OCI-LY7 (cell line): ENCODE measurements around the gene HLA-DMA. TPM values are rescaled to one million over a fixed set of nuclear protein-coding genes. Genes with fewer than 3 reads are reported as not detected.

ENCODE experiments used
- BruUV-seq: library from RNA; stranded (reverse); fragments of 400-500 nt; replicated peaks from 2 replicates; lab custom pipeline; 2021; lab: Mats Ljungman, UMichigan
- CTCF ChIA-PET: fragments of 300-600 bp; sonication (Branson Sonifier 250); formaldehyde crosslinking; loops from one replicate; lab custom pipeline; 2022; ENCODE audit warnings: antibody characterized with exemption; ENCODE audit not compliant: unreplicated experiment; lab: Charles Lee
- POLR2A ChIA-PET: fragments of 300-600 bp; sonication (Branson Sonifier 250); formaldehyde crosslinking; loops from one replicate; lab custom pipeline; 2022; ENCODE audit warnings: antibody characterized with exemption; lab: Charles Lee
- DNase-seq: peaks from one replicate; pipeline ENCODE4 v3.0.0-alpha.2; 2015; ENCODE audit warnings: low spot score
- H2AFZ ChIP-seq: fragments of 200-600 bp; sonication (generic), shearing (Covaris generic); 2 replicates; pipeline ENCODE4 v1.6.1; 2014; ENCODE audit warnings: mild to moderate bottlenecking, antibody characterized with exemption, low read length, moderate library complexity
- H3K27ac ChIP-seq: fragments of 200-600 bp; sonication (generic); 2 replicates; pipeline ENCODE4 v1.5.1; 2014; ENCODE audit warnings: mixed run types, low read depth, mild to moderate bottlenecking, moderate library complexity, low read length, inconsistent platforms; ENCODE audit not compliant: poor library complexity, severe bottlenecking
- H3K36me3 ChIP-seq: fragments of 200-600 bp; sonication (generic); 2 replicates; pipeline ENCODE4 v1.6.1; 2014; ENCODE audit warnings: mild to moderate bottlenecking, antibody characterized with exemption, low read length, moderate library complexity, mixed read lengths; ENCODE audit not compliant: insufficient read depth
- H3K4me1 ChIP-seq: fragments of 200-600 bp; sonication (generic); 2 replicates; pipeline ENCODE4 v1.5.1; 2014; ENCODE audit warnings: mild to moderate bottlenecking, low read length; ENCODE audit not compliant: insufficient read depth, poor library complexity, severe bottlenecking
- H3K4me2 ChIP-seq: fragments of 200-600 bp; sonication (generic); 2 replicates; pipeline ENCODE4 v1.6.1; 2014; ENCODE audit warnings: mild to moderate bottlenecking, low read length
- H3K4me3 ChIP-seq: fragments of 200-600 bp; sonication (generic); 2 replicates; pipeline ENCODE4 v1.5.1; 2014; ENCODE audit warnings: mild to moderate bottlenecking, low read depth, low read length; ENCODE audit not compliant: poor library complexity, severe bottlenecking
- H3K79me2 ChIP-seq: fragments of 200-600 bp; sonication (generic); 2 replicates; pipeline ENCODE4 v1.6.1; 2016; ENCODE audit warnings: low read depth, mild to moderate bottlenecking, low read length, moderate library complexity, mixed read lengths; ENCODE audit not compliant: insufficient read depth
- H3K9me2 ChIP-seq: fragments of 200-600 bp; sonication (generic); 2 replicates; pipeline ENCODE4 v1.6.1; 2016; ENCODE audit warnings: mild to moderate bottlenecking, low read length, mixed read lengths; ENCODE audit not compliant: insufficient read depth
- H3K9me3 ChIP-seq: fragments of 200-600 bp; sonication (generic); 2 replicates; pipeline ENCODE4 v1.6.1; 2014; ENCODE audit warnings: mild to moderate bottlenecking, mixed run types, low read length, mixed read lengths
- H4K20me1 ChIP-seq: fragments of 200-600 bp; sonication (generic); 2 replicates; pipeline ENCODE4 v1.6.1; 2014; ENCODE audit warnings: mild to moderate bottlenecking, antibody characterized with exemption, low read length, moderate library complexity, mixed read lengths; ENCODE audit not compliant: insufficient read depth
- EZH2phosphoT487 ChIP-seq: fragments of 200-600 bp; sonication (generic); IDR thresholded peaks from 2 replicates; pipeline ENCODE4 v1.6.1; 2018; ENCODE audit warnings: low read depth, borderline replicate concordance, mild to moderate bottlenecking, mixed run types, antibody characterized with exemption, low read length, moderate library complexity, mixed read lengths
- intact Hi-C: fragments of 100-400 bp; cut with micrococcal nuclease; formaldehyde crosslinking; loops from one replicate; pipeline ENCODE4 v1.10.0; 2022; ENCODE audit not compliant: unreplicated experiment
- total RNA-seq, 2 experiments: library from RNA; depleted of rRNA in 1 of 2; stranded (reverse); fragments of >200 nt in 1 of 2; shearing (Covaris generic) in 1 of 2; gene quantifications; 2 replicates each; pipeline ENCODE4 v1.2.3, GENCODE V29; 2014 to 2022
- TF ChIP-seq, protein P1 (sequence below): fragments of 200-600 bp; sonication (generic); conservative IDR thresholded peaks from 2 replicates; pipeline ENCODE4 v1.5.1; 2014; ENCODE audit warnings: mild to moderate bottlenecking, antibody characterized with exemption, low read length, moderate library complexity, mixed read lengths

Gene HLA-DMA
- total RNA-seq, 2 experiments from 2014 or later: 140 to 207 TPM

DNA sequence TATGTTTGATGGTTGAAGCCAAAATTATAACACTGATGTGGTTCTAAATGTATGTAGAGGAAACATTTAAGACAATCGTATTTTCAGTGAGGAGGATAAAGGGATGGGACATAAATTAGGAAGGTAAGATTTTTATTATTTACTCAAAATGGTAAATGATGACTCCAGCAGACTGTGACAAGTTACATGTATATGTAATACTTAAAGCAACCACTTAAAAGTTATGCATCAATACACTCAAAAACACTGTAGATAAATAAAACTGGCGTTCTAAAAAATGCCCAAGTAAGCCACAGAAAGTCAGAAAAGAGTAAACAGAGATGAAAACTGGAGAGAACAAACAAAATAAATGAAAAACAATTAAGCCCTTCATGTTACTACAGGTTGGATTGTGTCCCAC is 30.8 kb downstream of the HLA-DMA start:
- no peaks in the 10 kb centered on the region for H3K9me3 ChIP-seq
- H2AFZ ChIP-seq: peak overlapping the region; percentile 90; the same call in 1 of the 2 replicates
- DNase-seq: no peak
- ChIA-PET POLR2A (interaction anchor here (0.8 to 1.2 kb wide), 3 partner anchors 20 to 50 kb away, joined by 3 to 5 read pairs (median 4); no protein-coding TSS in a partner anchor), CTCF (no interaction called here)
- H4K20me1 ChIP-seq: no peaks in the 10 kb centered on the region
- H3K9me2 ChIP-seq: no peaks in the 10 kb centered on the region
- TF ChIP-seq, protein P1, sequence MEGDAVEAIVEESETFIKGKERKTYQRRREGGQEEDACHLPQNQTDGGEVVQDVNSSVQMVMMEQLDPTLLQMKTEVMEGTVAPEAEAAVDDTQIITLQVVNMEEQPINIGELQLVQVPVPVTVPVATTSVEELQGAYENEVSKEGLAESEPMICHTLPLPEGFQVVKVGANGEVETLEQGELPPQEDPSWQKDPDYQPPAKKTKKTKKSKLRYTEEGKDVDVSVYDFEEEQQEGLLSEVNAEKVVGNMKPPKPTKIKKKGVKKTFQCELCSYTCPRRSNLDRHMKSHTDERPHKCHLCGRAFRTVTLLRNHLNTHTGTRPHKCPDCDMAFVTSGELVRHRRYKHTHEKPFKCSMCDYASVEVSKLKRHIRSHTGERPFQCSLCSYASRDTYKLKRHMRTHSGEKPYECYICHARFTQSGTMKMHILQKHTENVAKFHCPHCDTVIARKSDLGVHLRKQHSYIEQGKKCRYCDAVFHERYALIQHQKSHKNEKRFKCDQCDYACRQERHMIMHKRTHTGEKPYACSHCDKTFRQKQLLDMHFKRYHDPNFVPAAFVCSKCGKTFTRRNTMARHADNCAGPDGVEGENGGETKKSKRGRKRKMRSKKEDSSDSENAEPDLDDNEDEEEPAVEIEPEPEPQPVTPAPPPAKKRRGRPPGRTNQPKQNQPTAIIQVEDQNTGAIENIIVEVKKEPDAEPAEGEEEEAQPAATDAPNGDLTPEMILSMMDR: no peak
- TF ChIP-seq EZH2phosphoT487: no peak
- no peak overlapping the region for H3K27ac ChIP-seq
- H3K4me2 ChIP-seq: peak overlapping the region; percentile 54
- no peak overlapping the region for H3K4me3 ChIP-seq
- peaks cover 29% of the 10 kb centered on the region for H3K4me1 ChIP-seq
- H3K79me2 ChIP-seq: no peaks in the 10 kb centered on the region
- intact Hi-C loops: no loop called here
- BruUV-seq: no TSS peak
- H3K36me3 ChIP-seq: no peaks in the 10 kb centered on the region

DNA sequence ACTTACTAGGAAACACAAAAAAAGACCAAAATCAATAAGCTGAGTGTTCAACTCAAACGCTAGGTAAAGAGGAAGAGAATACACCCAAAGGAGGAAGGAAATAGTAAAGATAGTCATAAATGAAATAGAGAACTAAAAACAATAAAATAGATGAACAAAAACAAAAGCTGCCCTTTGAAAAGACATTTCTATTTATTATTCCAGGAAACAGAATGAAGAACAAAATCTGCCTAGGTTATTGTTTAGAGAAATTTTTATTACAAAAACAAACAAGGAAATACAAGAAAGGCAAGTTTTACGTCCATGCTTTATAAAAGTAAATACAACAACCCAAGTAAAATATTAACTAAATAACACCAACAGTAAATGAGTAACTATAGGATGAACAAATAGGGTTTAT is 32.2 kb downstream of the HLA-DMA start:
- TF ChIP-seq, protein P1: no peak
- TF ChIP-seq EZH2phosphoT487: no peak
- intact Hi-C loops: loop anchor here (2.0 kb wide), 1 partner anchor 26 kb away; no protein-coding TSS in a partner anchor
- Histone ChIP-seq H3K79me2 (no peaks in the 10 kb centered on the region), H2AFZ (peak overlapping the region; percentile 90), H3K9me3 (no peaks in the 10 kb centered on the region), H3K4me1 (peaks cover 33% of the 10 kb centered on the region), H3K9me2 (no peaks in the 10 kb centered on the region), H3K4me3 (peak overlapping the region; percentile 2), H4K20me1 (no peaks in the 10 kb centered on the region), H3K4me2 (peak overlapping the region; percentile 54), H3K36me3 (no peaks in the 10 kb centered on the region), H3K27ac (no peak overlapping the region)
- CTCF ChIA-PET: no interaction called here
- no peak for DNase-seq
- BruUV-seq: no TSS peak
- POLR2A ChIA-PET: interaction anchor here (0.5 to 1.6 kb wide), 6 partner anchors 17 to 109 kb away, joined by 3 to 5 read pairs (median 3); no protein-coding TSS in a partner anchor

DNA sequence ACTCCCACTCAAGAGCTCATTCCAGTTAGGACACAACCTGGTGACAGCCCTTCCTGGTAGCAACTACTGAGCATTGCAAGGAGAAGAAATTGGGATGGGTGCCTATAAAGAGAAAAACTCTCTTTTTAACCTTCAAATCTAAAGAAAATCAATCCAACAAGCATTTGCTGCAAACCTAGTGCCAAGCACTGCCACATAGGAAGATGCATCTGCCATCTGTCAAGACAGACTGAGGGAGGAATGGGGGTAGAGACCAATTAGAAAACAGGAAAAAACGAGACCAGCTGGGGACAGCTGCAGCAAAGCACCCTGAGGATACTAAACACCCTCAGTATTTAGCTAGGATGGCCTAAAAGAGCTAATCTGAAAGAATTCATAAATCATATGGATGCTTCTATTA is 39.9 kb downstream of the HLA-DMA start:
- no peak overlapping the region for H2AFZ ChIP-seq
- TF ChIP-seq, protein P1: no peak
- no peak for TF ChIP-seq EZH2phosphoT487
- intact Hi-C loops: no loop called here
- H3K9me3 ChIP-seq: no peaks in the 10 kb centered on the region
- no TSS peak for BruUV-seq
- no peak overlapping the region for H3K4me3 ChIP-seq
- H3K36me3 ChIP-seq: no peaks in the 10 kb centered on the region
- peaks cover 5% of the 10 kb centered on the region for H3K4me1 ChIP-seq
- ChIA-PET CTCF (interaction anchor here (0.6 to 0.9 kb wide), 2 partner anchors 21 to 1423 kb away, joined by 3 to 4 read pairs; no protein-coding TSS in a partner anchor), POLR2A (interaction anchor here (1.1 to 2.0 kb wide), 6 partner anchors 8 to 31 kb away, joined by 3 to 7 read pairs (median 4); no protein-coding TSS in a partner anchor)
- DNase-seq: no peak
- no peak overlapping the region for H3K27ac ChIP-seq
- no peaks in the 10 kb centered on the region for H3K79me2 ChIP-seq
- H4K20me1 ChIP-seq: no peaks in the 10 kb centered on the region
- no peaks in the 10 kb centered on the region for H3K9me2 ChIP-seq
- no peak overlapping the region for H3K4me2 ChIP-seq
